NCI-H1105 (cell line): Measurements from ENCODE around the gene PRAMEF8.
"Not testable (repeated sequence)": the region's sequence is repeated elsewhere in the genome, so short reads cannot be mapped to it uniquely, and the experiment has no call there.

Source experiments
- DNase-seq: peaks from one replicate; lab custom pipeline; 2025; lab: John Stamatoyannopoulos, UW

Gene PRAMEF8

DNA sequence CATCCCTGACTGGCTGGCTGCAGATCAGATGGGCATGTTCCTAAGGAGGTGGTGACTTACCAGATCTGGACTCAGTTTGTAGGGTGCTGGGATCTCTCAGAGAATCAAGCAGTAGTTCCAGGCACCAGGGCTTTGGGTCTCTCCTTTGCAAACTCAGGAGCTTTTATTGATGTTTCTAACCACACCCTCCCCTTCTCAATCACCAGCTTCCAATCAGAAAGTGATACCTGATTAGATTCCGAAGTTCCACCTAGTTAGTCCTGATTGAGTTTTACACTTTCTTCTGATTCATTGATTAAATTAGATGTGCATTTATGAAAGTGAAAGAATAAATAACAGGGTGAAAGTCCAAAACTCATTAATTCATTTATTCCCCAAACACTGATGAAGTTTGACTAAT is at the start of gene PRAMEF8:
Gene PRAMEF8 (minus strand): TSS at position 101 of the 400 bp plus-strand sequence. CDS start 1,046 bp downstream, outside the sequence.
- not testable (repeated sequence) for DNase-seq

DNA sequence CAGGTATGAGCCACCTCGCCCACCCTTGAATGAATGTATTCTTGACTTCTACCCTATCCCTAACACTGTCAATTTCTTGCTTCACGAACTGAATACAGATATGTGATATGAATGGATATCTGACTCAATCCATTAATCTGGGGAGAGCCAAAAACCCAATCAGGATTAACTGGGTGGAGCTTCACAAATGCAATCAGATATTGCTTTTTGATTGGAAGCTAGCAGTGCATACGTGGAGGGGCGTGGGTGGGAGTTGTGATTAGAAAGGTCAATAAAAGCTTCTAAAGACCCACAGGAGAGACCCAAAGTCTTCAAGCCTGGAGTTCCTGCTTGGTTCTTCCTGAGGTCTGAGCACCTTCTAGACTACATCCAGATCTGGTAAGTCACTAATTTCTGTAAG is 30.3 kb upstream of the PRAMEF8 start, which contains the start of gene PRAMEF15:
Gene PRAMEF15 (plus strand): TSS at position 301 of the 400 bp plus-strand sequence. CDS start 2,827 bp downstream, outside the sequence.
- not testable (repeated sequence) for DNase-seq

DNA sequence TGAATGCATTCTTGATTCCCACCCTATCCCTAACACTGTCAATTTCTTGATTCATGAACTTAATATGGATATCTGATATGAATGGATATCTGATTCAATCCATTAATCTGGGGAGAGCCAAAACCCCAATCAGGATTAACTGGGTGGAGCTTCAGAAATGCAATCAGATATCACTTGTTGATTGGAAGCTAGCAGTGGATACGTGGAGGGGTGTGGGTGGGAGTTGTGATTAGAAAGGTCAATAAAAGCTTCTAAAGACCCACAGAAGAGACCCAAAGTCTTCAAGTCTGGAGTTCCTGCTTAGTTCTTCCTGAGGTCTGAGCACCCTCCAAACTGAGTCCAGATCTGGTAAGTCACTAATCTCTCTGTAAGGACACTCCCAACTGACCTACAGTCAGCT is 18.3 kb upstream of the PRAMEF8 start, which contains the start of gene PRAMEF33:
Gene PRAMEF33 (plus strand): TSS at position 301 of the 400 bp plus-strand sequence. CDS start 2,416 bp downstream, outside the sequence.
- DNase-seq = not testable (repeated sequence)

DNA sequence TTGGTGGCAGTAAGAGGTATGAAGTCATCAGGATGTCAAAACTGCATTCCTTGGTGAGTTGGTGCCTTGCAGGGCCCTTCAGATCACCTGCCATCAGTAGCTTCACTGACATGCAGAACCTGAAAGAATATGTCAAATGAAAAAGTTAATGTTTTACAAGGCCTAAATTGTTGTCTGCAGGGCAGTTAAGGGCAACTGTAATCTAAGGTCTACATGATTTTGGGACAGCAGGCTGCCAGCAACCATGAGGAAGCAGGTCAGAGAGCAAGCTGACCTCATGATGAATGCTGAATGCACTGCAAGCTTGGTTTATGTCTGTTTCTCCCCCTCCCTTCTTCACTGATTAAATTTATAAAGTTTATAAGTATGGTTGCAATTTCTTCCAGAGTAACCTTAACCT is 17.3 kb upstream of the PRAMEF8 start:
- DNase-seq = not testable (repeated sequence)

DNA sequence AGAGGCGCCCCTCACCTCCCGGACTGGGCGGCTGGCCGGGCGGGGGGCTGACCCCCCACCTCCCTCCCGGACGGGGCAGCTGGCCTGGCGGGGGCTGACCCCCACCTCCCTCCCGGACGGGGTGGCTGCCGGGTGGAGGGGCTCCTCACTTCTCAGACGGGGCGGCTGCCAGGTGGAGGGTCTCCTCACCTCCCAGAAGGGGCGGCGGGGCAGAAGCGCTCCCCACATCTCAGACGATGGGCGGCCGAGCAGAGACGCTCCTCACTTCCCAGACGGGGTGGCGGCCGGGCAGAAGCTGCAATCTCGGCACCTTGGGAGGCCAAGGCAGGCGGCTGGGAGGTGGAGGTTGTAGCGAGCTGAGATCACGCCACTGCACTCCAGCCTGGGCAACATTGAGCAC is 13.8 kb upstream of the PRAMEF8 start:
- DNase-seq = not testable (repeated sequence)

DNA sequence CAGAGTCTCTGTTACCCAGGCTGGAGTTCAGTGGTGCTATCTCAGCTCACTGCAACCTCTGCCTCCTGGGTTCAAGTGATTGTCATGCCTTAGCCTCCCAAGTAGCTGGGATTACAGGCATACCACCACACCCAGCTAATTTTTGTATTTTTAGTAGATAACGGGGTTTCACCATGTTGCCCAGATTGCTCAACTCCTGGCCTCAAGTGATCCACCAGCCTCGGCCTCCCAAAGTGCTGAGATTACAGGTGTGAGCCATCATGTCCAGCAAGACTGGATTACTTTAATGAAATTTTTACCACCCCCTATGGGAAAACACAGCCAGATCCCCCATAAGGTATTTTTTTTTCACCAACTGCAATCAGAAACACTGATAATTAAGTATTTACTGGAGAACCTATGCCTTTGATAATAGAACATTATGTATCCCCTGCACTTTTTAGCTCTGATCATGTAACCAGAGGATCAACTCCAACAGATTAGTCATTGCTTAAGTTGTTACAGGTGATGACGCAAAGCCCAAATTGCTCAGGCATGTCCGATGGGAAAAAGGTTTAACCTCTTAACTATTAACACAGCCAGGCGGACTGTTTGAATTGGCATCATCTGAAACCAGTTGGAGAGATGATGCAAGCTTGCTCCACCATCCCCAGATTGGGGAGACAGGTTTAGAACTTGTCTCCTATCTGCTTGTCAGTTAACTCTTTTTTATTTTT is 12.4 kb upstream of the PRAMEF8 start:
- DNase-seq = not testable (repeated sequence)

DNA sequence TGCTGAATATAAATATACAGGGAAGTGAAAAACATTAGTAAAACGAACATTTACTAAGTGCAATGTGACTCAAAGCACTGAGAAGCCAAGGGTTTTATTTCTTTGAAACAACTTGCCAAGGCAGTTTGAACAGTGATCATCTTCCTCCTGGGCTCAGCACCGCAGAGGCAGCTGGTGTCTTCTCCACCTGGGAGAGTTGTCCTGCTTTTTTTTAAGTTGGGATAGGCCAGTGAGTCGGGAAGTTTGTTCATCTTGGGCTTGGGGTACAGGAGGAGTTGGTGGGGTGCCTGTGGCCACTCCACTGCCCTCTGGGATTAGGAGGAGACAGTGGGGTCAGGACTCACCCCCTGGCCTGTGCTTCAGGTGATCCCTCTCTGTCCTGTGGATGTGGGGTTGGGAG is 4.1 kb upstream of the PRAMEF8 start:
- DNase-seq = not testable (repeated sequence)

DNA sequence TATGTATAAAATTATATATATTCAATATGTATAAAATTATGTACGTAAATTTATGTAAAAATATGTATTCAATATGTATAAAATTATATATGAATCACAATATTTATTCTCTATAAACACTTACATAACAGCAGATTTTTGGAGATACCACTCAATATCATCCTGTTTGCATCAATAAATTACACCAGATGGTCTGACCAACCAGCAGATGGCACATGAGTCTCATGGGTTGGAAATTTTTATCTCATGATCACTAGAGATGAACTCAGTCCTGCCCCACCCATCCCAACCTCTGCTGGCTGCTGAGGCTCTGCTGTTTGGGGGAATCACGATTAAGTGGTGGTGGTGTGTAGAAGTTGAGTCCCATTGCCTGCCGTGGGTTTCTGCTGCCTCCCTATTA is 5.3 kb downstream of the PRAMEF8 start:
- not testable (repeated sequence) for DNase-seq

DNA sequence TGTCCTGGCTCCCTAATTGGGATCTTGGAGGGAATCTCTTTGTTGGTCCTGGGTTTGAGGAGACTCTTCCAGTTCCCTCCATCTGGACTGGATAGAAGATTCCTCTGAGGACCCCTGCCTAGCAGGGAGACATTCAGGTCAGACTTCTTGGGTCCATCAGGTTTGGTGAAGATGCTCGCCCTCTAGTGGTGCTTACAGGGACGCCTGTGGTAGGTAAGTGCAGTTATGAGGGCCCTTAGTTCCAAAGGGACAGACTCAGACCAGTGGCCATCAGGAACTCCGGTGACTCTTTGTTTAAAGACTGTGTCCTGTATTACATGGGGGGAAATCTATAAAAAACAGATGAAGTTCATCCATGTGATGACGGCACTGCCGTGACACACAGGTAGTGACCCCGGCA is 7.9 kb downstream of the PRAMEF8 start:
- DNase-seq = not testable (repeated sequence)

DNA sequence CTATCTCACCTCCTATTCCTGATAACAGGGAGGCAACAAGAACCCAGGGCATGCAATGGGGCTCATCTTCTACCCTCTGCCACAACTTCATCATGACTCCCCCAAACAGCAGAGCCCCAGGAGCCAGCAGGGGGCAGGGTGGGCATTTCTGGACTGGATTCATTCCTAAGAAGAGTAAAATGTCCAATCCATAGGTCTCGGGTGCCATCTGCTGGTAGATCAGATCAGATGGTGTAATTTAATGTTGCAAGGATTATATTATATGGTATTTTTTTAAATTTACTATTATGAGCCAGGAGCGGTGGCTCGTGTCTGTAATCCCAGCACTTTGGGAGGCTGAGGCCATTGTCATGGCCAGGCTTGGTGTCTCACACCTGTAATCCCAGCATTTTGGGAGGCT is 19.8 kb downstream of the PRAMEF8 start:
- DNase-seq = not testable (repeated sequence)

DNA sequence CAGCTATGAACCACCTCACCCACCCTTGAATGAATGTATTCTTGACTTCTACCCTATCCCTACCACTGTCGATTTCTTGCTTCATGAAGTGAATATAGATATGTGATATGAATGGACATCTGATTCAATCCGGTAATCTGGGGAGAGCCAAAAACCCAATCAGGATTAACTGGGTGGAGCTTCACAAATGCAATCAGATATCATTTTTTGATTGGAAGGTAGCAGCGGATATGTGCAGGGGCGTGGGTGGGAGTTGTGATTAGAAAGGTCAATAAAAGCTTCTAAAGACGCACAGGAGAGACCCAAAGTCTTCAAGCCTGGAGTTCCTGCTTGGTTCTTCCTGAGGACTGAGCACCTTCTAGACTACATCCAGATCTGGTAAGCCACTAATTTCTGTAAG is 31.0 kb downstream of the PRAMEF8 start, which contains the start of gene PRAMEF5:
Gene PRAMEF5 (plus strand): TSS at position 301 of the 400 bp plus-strand sequence. CDS start 5,071 bp downstream, outside the sequence.
- DNase-seq = not testable (repeated sequence)

DNA sequence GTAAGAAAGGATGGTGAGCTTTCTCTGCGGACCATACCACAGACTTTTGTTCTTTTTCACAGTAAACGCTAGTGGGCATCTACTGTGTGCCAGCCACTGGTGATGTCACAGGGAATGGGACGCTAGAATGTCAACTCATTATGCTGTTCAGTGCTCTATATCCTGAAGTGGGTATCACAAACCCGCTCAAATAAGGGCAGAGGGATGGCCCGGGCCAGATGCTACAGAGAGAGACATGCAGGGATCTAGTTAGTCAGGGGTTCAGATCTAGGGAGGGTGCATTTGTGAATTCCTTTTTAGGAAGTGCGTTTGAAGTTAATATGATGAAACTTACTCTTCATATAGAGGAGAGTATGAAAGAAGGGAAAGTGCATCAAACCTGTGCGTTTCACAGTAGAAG is 37.8 kb downstream of the PRAMEF8 start:
- DNase-seq = not testable (repeated sequence)

DNA sequence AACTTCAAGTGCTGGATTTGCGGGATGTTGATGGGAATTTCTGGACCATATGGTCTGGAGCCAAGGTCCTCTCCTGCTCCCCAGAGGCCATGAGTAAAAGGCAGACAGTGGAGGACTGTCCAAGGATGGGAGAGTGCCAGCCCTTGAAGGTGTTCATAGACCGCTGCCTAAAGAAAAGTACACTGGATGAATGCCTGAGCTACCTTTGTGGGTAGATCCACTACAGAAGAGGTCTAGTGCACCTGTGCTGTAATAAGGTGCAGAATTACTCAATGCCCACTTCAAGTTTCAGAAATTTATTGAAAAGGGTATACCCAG is 38.4 kb downstream of the PRAMEF8 start:
- DNase-seq = not testable (repeated sequence)

DNA sequence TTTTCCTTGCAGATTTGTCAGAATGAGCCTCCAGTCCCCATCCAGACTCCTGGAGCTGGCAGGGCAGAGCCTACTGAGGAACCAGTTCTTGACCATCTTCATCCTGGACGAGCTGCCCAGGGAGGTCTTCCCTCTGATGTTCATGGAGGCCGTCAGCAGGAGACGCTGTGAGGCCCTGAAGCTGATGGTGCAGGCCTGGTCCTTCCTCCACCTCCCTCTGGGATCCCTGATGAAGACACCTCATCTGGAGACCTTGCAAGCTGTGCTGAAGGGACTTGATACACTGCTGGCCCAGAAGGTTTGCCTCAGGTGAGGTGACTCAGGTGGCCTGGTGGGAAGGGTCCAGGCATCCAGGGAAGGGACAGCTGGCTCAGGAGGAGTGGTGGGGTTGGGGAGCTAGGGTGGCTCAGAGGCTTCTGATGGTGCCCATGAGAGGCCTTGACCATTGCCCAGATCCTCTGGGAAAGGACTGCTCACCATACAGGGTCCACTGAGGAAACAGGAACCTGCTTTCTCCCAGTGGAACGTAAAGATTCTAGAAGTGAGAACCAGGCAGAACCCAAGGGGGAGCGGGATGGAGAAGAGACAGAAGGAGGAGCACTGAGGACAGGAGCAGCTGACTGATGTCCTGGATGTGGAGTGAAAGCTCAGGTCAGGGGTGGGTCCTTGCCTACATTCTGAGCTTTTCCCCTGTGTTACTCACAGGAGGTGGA is 38.9 kb downstream of the PRAMEF8 start:
- DNase-seq = not testable (repeated sequence)

DNA sequence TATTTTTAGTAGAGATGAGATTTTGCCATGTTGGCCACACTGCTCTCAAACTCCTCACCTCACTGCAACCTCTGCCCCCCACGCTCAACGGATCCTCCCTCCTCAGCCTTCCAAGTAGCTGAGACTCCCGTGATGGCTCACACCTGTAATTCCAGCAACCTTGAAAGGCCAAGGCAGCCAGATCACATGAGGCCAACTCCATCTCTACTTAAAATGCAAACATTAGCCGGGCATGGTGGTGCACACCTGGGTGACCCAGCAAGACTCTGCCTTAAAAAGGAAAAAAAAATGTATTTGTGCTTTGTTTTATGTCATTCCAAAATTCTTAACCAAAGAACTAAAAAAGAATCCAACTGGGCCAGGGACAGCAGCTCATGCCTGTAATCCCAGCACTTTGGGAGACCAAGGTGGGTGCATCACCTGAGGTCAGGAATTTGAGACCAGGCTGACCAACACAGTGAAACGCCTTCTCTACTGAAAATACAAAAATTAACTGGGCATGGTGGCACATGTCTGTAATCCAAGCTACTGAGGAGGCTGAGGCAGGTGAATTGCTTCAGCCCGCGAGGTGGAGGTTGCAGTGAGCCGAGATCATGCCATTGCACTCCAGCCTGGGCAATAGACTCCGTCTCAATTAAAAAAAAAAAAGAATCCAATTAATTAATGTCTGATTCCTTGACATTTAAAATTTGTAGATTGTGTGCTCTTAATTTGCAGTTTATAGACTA is 41.2 kb downstream of the PRAMEF8 start:
- not testable (repeated sequence) for DNase-seq

DNA sequence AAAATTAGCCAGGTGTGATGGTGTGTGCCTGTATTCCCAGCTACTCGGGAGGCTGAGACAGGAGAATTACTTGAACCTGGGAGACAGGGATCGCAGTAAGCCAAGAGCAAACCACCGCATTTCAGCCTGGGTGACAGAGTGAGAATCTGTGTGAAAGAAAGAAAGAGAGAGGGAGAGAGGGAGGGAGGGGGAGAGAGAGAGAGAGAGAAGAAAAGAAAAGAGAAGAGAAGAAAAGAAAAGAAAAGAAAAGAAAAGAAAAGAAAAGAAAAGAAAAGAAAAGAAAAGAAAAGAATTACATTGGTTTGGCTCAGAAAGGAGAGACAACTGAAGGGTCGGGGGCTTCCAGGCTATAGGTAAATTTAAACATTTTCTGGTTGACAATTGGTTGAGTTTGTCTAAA is 45.3 kb downstream of the PRAMEF8 start:
- DNase-seq = not testable (repeated sequence)

DNA sequence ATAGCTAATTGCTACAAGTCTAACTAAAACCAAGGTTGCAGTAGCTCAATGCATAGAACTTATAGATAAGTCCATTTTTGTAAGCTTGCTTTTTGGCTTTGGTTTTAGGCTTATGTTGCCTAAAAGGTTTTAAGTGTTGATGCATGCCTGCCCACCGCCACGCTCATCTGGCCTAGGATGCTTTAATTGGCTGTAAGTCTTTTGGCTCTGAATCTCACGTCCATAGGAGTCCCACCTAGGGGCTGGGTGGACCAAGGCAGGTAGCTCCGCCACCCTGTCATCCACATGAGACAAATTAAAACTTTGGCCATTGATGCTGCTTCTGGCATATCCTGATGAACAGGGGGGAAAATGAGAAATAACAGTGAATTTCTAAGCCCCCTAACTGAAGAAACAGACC is 47.4 kb downstream of the PRAMEF8 start:
- not testable (repeated sequence) for DNase-seq

DNA sequence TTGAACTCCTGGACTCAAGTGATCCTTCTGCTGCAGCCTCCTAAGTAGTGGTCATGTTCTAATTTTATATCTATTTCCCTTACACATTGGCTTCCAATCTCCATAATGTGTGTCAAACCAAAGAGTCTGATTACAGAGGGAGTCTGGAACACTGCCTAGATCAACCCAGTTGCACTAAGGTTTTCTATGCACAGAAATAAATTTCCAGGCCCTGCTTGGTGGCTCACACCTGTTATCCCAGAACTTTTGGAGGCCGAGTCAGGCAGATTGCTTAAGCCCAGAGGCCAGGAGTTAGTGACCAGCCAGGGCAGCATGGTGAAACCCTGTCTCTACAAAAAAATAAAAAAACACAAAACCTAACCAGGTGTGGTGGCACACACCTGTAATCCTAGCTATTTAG is 50.9 kb downstream of the PRAMEF8 start:
- DNase-seq = not testable (repeated sequence)

DNA sequence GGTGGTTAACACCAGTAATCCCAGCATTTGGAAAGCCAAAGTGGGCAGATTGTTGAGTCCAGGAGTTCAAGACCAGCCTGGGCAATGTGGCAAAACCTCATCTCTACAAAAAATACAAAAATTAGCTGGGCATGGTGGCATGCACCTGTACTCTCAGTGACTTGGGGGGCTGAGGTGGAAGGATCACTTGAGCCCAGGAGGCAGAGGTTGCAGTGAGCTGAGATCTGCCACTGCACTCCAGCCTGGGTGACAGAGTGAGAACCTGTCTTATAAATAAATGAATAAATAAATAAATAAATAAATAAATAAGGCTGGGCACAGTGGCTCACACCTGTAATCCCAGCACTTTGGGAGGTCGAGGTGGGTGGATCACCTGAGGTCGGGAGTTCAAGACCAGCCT is 52.9 kb downstream of the PRAMEF8 start:
- DNase-seq = not testable (repeated sequence)
